DMS79 treated with DMSO at 0.1 percent for 48 hours (cell line): ENCODE results near the gene XYLB.

Source experiments
- DNase-seq: peaks from one replicate; lab custom pipeline; 2025; lab: John Stamatoyannopoulos, UW

The XYLB gene

DNA sequence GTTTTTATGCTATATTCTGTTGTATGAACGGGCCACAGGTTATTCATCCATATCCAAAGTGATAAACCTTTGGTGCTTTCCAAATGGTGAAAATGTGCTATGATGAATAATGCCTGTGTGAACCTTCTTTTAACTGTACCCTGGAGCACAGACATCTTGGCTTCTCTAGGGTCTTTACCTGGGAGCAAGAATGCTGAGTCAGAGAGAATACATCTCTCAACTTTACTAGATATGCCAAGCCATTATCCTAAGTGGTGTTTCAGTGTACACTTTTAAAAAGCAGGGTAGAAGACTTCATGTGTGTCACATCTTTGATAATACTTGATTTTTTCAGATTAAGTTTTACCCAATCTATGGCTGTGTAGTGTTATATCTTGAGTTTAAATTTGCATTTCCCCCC lies 23.5 kb upstream of the XYLB start:
- DNase-seq: no peak

DNA sequence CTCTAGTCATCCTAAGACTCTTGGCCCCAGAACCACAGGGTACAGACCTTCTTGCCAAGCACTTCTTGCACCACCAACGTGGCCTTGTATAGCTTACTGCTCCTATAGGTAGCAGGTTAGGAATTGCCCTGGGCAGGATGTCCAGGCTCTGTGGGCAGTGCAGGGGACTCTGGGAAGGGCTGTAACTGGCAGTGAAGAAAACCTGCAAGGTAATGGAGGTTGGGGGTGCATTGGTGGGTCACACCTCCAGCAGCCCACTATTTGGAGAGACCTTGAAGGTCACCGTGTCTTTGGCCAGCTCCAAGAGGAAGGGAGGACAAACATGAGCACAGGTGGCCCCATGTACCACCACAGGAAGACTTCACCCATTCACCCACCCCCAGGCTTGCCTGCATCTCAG lies 21.3 kb upstream of the XYLB start:
- no peak for DNase-seq

DNA sequence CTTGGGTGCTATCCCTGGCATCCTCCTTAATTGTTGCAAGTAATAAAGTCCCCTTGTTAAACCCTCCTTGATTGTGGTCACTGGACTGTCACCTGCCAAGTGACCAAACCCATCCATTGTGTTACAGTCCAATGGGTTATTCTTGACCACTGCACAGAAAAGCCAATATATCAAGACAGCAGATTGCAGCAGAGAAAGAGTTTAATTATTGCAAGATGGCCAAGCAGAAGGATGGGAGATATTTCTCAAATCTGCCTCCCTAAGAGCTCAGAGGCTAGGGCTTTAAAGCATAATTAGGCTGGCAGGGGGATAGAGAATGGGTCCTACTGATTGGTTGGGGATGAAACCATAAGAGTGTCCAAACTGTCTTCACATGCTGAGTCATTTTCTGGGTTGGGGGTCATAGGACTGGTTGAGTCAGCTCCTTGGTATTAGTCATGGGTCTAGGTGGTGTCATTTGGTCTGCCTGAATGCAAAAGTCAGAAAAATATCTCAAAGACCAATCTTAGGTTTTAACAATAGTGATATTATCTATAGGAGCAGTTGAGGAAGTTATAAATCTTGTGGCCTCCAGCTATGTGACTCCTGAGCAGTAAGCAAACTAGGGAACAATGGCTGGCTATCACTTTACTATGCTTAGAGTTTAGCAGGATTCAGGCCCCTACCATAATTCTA lies 19.1 kb upstream of the XYLB start:
- DNase-seq: no peak

DNA sequence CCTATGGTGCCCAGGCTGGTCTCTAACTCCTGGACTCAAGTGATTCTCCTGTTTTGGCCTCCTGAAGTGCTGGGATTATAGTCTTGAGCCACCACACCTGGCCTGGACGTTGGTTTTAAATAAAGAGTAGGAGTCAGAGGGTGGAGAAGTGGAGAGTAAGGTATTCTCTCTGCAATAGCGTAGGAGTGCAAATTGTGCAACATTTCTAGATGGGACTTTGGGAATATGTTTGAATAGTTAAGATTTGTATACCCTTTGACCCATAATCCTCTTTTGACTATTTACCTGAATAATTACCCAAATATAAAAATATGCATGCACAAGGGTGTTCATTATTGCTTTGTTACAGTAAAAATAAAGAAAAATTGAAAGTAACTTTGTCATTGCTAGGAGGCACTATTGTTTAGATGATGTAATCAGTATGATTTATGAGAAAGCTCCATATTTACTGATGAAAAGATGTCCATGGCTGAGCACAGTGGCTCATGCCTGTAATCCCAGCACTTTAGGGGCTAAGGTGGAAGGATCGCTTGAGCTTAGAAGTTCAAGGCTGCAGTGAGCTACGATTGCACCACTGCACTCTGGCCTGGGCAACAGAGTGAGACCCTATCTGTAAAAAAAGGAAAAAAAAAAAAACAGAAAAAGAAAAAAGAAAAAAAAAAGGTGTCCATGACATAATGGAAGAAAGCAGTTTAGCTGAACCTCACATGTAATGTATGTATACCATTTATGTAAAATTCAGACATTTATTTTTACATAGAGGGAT lies 15.1 kb upstream of the XYLB start:
- DNase-seq: no peak

DNA sequence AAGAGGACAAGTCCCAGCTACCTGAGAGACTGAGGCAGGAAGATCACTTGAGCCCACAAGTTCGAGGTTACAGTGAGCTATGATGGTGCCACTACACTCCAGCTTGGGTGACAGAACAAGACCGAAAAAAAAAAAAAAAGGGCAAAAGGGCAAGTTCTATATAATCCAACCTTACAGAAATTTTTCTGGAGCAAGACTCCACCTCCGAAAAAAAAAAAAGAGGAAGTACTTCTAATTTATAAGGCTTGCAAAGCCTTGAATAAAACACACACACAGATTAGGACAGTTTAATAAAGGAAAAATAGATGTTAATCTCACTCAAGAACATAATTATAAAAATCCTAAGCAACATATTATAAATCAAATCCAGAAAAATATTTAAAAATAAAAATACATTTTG lies 14.4 kb upstream of the XYLB start:
- DNase-seq: no peak

DNA sequence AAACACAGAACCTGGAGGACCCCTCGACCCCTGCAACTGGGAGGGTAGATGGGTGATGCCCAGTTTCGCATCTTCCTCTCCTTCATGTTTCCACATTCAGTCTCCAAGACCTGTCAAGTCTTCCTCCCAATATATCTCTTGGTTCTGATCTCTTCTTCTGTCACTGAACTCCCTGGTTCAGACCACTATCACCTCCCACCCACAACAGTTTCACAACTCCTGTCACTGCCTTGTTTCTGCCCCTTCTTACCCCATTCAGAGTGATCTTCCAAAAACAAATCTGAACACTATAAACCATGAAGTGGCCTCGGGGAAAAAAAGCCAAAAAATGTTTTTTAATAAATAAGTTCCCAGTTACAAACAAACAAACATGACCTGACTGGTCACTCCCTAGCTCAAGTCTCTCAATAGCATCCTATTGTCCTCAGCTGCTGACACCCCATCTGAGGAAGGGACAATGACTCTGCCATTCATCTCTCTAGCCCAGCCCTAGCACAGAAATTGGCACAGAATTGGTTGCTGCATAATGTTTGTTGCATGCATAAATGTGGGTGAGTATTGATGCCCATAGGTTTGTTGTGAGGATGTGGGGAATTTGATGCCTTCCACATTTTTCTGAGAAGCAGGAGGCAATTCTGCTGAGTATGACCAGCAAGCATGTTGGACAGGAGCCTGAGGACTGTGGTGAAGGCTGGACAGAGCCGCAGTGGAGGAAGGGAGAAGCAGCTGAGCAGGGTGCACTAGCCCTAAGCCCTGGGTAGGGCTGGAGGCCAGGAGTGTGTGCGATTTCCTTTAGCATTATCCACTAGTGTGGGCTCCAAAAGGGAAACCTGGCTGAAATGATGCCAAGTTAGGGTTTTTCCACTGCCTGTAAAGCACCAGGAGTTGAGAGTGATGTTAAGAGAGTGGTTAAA lies 12.2 kb upstream of the XYLB start:
- DNase-seq: no peak

DNA sequence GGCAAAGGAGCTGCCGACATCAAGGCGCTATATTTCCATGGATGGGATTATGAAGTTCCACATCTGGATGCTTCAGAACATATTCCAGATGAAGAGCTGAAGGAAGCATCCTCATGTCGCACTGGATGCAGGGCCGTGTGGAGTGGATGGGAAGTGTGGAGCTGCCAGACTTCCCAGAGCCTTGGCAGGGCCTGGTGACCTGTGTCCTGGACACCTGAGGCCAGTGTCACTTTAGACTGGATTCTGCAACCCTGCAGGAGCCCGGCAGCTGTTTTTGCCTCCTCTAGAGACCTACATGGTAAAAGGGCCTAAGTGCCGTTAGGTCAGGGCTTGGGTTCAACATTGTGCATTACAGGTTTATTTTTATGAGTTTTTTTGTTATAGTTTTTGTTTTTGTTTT lies 11.3 kb upstream of the XYLB start:
- DNase-seq: no peak

DNA sequence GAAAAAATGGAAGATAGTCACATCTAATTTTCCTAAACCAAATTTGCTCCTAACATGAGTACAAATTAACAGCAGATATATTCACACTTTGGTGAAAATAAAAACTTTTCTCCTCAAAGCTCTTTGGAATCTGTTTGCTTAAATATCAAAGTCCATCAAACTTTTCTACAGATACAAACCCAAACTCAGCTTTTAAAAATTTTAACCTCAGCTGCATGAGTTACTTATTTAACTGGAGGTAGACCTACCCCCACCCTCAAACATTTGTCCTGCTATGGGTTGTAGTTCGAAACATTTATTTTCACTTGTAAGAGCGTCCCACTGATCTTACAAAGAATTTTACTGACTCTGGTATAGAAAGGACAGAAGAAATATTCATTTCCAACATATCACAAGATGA lies 8.9 kb upstream of the XYLB start:
- no peak for DNase-seq

DNA sequence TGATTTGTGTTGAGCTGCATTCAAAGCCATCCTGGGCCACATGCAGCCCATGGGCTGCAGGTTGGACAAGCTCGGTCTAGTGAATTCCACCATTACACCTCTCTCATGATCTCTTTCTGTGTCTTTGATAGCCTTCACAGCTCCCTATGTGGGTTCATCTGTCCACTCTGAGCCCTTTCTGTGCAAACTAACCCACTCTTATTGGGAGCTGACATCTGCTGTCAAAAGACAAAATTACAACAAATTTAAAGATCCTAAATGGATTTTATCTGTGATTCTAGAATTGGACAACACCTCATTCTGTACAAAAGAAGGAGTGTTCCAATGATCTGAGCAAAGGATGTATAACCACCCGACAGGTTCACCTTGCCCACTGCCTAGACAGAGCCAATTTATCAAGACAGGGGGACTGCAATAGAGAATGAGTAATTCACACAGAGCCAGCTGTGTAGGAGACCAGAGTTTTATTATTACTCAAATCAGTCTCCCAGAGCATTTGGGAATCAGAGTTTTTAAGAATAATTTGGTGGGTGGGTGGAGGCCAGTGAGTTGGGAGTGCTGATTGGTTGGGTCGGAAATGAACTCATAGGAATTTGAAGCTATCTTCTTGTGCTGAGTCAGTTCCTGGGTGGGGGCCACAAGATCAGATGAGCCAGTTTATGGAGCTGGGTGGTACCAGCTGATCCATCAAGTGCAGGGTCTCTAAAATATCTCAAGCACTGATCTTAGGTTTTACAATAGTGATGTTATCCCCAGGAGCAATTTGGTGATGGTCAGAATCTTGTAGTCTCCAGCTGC lies 2.6 kb upstream of the XYLB start:
- no peak for DNase-seq

DNA sequence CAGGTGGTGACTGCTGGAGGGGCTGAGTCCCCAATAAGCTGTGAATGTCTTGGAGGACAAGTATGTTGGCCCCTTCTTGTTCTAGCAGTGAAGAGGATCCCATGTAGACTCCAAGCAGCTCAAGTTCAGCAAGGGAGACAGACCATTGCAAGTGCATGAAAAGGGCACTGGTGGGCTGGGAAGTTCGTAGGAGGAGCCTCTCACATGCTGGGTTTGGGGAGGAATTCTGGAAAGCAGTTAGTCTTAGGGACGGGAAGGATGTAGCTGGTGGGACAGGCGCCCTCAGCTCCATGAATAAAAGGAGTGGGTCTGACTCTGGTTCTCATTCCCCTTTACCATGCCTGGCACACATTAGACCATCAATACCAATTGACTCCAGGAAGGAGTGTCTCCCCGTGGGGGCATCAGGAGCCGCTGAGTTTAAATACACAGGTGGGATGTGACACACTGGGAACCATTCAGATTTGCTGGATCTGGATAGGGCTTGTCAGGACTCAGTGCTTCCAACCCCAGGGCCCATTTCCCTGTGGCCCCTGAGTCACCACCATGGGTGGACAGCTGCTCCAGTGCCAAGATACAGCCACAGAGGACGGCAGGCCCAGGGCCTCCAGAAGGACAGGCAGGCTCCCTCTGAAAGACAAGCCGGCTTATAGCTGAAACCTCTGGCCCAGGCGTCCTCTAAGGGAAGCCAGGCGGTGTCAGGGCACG lies 552 bp upstream of the XYLB start:
- DNase-seq: no peak

DNA sequence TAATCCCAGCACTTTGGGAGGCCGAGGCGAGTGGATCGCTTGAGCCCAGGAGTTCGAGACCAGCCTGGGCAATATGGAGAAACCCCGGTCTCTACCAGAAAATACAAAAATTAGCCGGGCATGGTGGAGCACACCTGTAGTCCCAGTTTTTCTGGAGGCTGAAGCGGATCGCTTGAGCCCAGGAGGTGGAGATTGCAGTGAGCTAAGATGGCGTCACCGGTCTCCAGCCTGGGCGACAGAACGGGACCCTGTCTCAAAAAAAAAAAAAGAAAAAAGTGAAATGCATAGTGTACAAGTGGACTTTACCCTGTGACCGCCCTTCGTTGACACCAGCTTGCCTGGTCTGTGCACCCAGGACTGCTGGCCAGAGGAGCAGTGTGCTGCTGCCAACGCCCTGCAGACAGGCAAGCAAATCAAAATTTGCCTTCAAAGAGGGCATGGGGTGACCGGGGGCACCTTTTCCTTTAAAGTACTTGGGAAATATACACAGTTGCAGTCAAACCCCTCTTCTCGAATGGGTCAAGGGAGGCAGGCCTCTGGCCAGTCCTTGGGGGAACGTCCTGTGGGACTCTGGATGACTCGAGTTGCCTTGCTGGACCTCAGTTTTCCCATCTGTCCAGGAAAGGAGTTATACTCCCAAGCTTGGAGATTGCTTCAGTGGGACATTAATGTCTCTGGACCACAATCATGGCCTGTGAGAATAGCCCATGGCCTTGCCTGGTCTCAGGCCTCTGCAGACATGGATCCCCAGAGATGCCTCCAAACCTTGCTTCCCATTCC lies 1.0 kb downstream of the XYLB start:
- no peak for DNase-seq

DNA sequence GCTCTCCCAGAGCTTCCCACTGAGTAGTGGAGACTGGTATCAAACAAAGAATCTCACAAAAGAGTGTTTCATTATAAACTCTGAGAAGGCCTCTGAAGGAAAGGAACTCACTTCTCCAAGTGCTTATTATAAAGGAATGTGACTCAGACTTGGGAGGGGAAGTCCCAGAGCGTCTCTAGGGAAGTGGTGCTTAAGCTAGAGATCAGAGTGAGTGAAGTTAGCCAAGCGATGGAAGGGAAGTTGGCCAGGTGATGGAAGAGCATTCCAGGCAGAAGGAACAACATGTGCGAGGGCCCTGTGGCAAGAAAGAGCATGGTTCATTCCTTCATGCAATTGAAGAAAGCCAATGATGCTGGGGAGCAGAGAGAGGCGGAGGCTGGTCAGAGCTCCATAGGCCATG lies 2.3 kb downstream of the XYLB start:
- DNase-seq: no peak

DNA sequence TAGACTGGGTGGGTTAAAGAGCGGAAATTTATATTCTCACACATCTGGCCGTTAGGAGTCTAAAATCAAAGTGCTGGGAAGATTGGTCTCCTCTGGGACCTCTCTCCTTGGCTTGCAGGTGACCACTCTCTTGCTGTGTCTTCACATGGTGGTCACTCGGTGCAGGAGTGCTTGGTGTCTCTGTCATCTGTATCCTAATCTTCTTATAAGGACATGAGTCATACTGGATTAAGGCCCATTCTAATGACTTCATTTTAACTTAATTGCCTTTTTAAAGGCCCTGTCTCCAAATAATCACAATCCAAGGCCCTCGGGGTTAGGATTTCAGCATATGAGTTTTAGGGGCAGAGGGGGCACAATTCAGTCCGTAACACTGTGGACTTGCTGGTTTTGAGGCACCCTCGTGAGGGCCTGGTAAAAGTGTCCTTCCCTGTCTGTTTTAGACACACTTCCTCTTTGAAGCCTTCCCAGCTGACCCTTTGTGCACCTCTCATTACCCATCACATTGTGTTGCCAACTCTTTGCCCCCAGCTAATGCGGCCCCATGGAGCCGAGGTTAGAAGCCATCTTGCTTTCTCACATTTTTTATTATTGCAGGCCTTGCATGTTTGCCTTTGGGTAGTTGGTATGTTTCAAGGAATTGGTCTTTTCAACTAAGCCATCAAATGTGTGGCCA lies 3.2 kb downstream of the XYLB start:
- no peak for DNase-seq

DNA sequence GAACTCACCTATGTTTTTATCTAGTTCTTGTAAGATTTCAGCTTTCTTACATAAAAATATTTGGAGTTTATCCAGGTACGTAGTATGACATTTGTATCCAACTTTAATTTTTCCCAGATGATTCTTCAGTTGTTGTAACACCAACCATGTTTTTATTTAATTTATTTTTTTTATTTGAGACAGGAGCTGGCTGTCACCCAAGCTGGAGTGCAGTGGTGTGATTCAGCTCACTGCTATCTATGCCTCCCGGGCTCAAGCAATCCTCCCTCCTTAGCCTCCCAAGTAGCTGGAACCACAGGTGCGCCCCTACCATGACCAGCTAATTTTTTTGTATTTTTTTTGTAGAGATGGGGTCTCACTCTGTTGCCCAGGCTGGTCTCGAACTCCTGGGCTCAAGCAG lies 6.6 kb downstream of the XYLB start:
- DNase-seq: no peak

DNA sequence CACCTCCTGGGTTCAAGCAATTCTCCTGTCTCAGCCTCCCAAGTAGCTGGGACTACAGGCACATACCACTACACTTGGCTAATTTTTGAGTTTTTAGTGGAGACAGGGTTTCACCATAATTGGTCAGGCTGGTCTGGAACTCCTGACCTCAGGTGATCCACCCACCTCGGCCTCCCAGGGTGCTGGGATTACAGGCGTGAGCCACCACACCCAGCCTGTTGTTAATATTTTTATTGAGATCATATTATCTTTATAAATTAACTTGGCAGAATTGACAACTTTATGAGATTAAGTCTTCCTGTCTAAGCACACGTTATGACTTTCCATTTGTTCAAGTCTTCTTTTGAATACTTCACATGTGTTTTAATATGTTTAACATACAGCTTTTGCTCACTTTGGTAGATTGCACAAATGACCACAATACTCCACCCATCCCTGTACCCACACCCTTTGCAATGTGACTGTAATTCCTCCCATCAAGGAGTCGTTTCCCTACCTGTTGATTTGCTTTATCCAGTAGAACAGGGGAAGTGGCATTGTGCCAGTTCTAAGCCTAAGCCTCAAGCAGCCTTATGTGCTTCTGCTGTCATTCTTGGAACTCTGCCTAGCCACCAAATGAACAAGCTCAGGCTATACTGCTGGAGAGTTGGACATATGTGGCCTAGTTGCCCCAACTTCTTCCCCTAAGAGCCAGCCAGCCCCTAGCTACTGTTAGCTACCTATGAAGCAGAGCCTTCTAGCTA lies 8.2 kb downstream of the XYLB start:
- no peak for DNase-seq

DNA sequence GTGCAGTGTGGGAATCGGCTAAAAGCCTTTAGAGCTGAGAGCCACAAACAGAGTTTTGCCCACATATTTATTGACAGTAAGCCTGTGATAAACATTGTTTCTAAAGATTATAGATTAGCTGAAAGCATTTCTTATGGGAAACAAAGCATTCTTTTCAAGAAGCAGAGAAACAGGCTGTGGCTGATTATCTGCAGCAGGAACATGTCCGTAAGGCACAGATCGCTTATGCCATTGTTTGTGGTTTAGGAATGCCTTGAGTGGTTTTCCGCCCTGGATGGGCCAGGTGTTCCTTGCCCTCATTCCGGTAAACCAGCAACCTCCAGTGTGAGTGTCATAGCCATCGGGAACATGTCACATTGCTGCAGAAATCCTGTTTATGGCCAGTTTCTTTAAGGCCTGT lies 12.5 kb downstream of the XYLB start:
- DNase-seq: no peak

DNA sequence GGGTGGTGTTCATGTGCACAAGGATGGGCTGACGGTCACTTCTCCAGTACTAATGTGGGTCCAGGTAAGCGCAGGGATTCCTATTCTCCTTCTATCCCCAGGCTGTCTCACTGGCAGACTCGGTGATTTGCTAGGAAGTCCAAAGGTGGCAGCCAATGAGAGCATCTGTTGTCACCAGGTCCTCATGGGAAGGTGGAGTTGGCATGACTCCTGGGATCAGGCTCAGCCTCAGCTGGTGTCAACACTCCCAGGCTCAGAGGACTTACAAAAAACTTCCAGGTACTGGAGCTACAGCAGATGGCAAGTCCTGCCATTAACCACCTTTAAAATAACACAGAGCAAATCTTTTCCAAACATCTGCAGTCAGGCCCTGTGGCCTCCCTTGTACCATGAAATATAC lies 13.8 kb downstream of the XYLB start:
- no peak for DNase-seq

DNA sequence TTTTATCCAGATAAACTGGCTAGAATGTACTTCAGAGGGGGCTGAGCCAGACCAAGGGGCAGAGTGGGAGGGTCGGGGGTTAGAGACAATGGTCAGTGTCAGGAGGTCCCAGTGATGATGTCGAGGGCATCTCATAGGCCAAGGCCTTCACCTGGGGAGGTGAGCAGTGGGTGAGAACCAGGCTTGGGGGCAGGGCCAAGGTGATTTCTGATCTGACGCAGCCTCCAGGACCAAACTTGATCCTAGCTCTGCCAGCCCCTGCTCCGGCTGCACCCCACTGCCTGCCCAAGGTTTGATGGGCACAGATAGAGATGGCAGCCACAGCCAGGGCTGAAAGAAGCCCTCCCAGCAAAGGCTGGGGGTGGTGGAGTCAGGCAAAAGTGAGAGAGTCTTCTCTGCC lies 14.9 kb downstream of the XYLB start:
- no peak for DNase-seq

DNA sequence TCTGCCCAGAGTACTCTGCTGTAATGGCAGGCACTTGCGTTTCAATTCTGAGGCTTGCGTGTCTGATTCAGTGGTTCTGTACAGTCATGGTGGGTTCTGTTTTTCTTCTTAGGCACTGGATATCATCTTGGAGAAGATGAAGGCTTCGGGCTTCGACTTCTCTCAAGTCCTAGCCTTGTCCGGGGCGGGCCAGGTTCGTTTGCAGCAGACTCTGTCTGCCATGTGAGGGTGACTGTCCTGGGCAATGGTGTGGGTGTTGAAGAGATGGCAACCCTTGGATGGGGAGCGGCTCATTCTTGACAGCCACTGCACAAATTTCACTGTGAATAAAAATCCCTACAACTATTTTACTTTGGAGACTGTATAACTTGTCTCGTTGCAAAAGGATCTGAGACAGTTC lies 16.2 kb downstream of the XYLB start:
- no peak for DNase-seq
